GM19452 (cell line): ENCODE data around the gene IGSF21.

Experiments used
- ATAC-seq: cut with Tn5 transposase; IDR thresholded peaks from one replicate; pipeline ENCODE4 v1.9.1; 2021; ENCODE audit not compliant: unreplicated experiment

Gene IGSF21

DNA sequence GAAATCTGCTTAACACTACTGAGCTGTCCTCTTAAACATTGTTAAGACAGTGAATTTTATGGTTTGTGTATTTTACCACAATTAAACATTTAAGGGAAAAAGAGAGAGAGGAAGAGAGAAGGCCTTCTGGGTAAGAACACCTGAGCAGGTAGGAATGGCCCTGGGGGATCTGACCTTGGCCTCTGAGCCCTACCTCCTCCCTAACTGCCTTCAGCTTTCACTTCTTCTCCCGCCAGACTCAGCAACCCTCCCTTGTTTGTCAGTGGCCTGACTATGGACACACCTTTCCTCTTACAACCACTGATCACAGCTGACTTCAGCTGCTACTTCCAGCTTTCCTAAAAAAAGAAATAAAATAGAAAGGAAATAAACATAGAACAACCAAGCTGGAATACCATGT, 13.5 kb upstream of the IGSF21 start:
- ATAC-seq = no peak

DNA sequence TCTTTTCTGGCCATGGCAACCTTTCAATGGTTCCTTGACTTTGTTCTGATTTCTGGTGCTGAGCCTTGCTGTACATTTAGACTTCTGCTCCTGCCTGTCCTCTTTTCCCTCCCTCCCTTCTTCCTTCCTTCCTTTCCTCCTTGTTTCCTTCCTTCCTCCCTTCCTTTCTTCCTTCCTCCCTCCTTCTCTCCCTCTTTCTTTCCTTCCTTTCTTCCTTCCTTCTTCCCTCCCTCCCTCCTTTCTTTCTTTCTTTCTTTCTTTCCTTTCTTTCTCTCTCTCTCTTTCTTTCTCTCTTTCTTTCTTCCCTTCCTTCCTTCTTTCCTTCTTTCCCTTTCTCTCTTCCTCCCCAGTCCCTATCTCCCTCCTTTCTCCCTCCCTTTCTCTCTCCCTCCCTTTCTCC, 10.4 kb upstream of the IGSF21 start:
- ATAC-seq = no peak

DNA sequence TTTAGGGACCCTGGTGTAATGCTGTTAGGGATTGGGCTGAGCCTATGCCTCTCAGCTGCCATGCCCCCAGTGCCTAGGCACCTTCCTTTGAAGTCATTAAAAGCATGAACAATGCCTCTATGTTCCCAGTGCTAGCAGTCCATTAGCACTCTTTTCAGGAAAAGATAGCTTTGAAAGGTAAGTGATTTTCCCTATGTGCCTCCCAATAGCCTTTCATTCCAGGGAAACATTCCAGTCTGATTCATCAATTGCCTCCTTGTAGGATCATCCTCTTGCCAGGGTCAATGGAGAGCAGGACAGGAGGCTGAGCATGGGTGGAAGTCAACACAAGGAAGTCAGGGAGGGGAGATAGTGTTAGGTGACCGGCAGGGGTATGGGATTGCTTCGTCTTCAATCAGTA, 8.6 kb upstream of the IGSF21 start:
- ATAC-seq = no peak

DNA sequence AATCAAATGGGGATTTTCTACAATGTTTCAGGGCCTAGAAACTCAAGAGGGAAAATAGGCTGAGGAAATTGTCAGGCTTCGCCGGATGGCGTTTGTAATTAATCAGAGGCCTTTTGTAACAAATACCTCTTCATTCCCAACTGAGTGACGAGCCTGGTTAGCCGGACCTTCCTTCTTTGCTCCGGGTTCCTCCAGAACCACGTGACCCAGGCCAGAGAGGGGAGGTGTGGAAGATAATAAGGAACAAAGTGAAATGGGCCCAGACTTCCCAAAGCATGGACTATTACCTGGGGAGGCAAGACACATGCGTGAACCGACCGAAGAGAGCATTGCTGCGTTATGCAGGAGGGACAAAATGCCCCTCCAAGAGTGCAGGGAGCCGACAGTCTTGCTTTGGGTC, 7.5 kb upstream of the IGSF21 start:
- no peak for ATAC-seq

DNA sequence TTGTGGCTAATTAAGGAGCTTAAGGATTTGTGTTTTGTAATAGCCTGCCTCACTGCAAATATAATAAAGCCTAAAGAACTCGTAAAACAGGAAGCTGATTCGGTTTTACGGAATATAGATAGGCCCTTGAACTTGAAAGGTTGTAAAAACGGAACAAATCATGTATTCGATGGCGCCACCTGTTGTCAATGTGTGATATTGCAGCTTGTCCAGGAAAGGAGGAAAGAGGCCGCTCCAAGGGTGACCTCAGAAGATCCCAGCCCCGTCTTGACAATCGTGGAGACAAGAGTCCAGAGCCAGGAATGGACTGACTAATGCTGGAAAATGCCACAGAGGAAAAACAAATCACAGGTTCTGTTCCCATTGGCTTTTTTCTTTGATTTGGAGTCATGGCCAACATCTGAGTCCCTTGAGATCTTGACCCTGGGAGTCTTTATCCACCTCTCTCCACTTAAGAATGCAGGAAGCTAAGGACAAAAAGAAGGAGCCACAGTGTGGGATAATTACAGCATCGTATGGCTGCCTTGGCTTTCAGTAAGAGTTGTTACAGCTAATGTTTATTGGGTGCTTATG, 7.0 kb upstream of the IGSF21 start:
- no peak for ATAC-seq

DNA sequence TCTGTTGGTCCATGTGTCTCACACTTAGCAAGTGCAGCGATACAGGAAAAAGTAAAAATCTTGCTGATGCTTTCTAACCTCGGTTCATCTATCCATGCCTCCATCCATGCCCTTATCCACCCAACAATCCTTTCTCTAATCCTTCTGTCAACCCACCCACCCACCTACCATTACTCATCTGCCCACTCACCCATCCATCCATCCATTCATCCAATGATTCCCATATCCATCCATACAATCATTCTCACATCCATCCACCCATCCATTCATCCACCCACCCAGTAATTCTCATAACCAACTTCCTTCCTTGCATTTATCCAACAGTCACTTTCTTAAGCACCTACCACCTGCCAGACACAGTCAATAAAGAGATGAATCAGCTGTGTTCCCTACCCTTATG, 6.1 kb upstream of the IGSF21 start:
- ATAC-seq = no peak

DNA sequence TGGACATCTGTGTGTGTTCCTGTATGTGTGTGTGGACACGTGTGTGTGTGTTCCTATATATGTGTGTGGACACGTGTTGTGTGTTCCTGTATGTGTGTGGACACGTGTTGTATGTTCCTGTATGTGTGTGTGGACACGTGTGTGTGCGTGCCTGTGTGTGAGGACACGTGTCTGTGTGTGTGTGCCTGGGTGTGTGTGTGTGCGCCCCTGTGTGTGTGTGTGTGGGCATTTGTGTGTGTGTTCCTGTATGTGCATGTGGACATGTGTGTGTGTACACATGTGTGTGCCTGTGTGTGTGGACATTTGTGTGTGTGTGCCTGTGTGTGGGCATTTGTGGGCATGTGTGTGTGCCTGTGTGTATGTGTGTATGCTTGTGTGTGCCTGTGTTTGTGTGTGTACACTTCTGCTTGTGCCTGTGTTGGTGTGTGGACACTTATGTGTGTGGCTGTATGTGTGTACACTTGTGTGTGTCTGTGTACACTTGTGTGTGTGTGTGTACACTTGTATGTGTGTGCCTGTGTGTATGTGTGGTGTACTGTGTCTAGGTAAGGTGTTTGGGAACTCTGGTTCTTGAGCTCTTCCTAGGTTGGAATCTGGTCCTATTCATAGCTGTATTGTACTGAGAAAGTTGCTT, 3.7 kb upstream of the IGSF21 start:
- ATAC-seq = no peak

DNA sequence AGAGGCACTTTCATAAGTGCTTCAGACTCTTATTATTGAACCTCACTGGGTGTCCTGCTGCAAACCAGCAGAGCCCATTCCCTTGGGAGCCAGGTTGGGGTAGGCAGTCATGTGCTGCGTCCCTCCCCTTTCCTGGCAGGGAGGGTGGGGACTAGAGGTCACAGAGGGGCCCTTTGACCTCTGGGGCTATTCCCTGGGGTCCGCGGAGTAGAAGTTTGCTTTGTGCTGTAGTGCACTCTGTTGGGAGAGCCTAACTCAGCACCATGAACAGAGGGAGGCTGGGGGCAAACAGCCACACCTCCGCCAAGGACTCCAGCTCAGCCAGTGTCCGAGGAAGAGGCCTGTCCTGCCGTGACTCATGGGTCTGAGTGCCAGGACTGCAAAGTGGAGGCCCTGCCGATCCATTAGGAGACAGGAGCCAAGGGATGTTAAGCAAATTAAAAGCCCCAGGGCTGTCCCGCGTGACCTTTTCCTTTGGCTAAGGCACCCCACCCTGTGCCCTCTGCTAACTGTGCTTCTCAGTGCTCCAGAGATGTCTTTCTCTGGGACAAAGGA, 3.0 kb upstream of the IGSF21 start:
- ATAC-seq = no peak

DNA sequence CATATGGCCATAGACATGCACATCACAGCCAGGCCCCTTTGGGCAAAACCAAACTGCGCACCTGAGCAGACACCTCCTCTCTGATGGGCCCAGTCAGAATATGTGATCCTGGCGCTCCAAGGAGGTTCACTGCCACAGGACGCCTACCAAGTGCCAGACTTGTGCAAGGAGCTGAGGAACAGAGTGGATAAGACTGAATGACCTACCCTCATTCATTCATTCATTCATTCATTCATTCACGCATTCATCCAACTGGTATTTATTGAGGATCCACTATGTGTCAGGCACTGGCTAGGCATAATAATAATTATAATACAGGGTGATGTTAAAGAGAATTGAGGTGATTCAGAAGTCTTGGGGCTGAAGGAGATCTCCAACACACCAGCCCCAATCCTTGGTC, 2.4 kb upstream of the IGSF21 start:
- ATAC-seq = no peak

DNA sequence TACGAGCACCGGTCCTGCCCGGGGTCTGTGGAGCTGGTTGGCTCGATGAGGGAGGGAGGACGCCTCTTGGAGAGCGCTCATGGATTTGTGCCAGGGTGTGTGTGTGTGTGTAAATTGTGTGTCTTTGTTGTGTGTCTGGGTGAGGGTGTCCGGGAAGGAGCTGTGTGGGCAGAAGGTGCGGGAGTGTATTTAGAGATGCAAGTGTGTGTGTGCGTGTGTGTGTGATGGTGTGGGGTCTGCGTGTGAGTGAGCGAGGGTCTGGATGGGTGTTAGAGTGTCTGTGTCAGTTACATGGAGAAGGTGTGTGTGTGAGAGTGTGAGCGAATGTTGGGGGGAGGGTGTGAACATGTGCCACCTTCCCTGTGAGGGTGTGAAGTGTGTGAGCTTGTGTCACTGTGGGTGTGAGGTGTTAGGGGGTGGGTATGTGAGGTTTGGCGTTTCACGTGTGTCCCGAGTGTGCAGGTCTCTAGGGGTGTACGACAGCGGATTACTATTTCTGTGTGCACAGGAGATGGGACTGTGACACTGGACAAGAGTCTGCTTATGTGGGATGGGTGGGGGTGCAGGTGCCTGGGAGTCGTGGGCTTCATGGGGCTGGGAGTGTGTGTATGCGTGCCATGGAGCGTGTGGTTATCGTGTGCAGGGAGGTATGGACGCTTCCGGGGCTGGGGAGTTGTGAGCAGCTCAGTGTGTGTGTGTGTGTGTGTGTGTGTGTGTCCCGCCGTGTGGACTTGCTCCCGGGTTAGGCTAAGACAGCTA, 880 bp downstream of the IGSF21 start:
- no peak for ATAC-seq

DNA sequence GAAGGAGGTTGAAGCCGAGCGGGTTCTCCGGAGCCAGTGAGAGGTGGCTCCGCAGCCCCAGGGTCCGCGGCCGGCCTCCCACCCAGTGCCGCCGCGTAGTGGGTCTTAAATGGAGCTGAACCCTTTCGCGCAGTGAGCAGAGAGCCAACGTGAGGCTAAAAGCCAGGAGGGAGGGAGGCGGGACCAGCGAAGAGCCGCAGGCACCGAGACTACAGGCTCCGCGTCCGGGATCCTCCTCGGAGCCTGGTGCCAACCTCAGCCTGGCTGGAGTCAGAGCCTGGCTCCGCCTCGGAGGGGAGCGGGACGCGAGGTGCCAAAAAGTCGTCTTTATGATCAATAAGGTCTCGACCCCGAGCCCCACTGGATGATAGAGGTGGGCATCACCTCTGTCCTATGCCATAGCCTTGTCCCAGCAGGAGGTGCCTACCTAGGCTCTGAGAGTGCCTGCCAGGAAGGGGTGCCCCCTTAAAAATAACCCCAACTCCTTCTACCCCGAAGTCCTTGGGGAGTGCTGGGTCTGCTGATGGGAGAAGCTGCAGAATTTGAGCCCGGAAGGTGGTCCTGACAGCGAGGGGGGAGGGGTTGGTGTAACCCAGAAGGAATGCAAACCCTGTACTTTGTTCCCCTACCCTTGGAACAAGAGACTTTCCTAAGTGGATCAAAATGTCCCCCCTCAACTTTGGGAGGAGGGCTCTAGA, 1.6 kb downstream of the IGSF21 start:
- no peak for ATAC-seq

DNA sequence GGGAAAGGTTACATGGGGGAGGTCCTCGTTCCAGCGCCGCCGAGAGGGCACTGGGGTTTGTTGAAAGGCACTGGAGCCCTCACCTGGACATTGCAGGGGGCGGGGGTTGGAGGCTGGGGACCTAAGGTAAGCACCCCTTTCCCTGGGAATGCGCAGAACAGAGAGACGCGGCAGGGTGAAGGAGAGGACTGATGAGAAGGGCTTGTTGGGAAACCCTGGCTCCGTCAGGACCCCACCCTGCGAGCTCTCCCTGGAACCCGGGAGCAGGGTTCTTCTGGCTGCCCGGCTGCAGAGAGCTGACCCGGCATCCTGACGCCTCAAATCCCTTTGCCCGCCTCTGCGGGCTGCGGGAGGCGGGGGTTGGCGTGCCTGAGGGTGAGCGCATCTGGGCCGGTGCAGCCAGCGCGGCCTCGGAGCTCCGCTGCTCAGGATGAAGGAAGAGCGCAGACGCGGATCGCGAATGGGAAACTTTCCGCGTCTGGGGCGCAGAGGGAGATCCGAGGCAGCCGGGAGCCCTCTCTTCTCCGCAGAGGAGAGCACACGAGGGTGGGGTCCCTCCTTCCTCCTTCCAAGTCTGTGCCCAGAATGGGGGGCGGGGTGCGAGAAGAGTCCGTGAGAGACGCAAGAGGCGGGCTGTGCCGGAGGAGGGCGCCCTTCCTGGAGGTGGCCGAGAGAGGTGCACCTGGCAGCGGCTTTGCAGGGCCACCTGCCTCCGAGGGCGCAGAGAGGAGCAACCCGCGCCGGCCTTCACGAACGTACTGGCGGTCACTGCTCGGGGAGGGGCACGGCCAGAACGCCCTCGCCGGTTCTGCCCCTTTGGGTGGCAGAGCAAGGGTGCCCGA, 2.4 kb downstream of the IGSF21 start:
- no peak for ATAC-seq

DNA sequence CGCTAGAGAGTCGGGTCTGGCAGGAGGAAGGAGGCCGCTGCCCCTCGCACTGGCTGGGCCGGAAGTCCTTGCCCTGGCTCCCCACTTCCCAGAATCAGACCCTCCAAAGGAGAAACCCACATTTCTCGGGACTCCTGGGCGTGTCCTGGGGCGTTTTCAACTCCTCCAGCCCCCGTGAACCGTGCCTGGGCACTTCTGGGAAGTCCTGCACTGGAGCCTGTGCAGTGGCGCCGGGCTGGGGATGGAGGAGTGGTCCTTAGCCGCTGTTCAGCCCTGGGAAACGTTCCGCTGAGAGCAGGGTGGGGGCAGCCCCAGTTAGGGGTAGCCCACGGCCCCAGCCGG, 3.0 kb downstream of the IGSF21 start:
- no peak for ATAC-seq

DNA sequence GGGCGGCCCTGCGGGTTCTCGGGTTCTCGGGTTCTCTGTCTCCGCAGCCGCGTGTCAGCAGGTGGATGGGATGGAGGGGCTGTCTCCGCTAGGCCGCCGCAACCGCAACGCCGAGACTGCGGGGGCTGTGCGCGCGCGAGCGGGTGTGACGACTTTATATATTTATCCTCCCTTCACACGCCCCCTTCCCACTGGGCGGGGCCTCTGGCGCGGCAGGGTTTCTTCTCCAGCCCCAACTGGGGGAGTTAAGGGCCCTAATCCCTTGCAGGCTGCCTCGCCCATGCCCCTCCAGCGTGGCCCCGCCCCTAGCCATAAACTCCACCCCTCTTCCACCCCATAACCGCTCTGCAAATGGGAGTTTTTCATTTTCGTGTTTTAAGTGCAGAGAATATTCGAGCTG, 3.4 kb downstream of the IGSF21 start:
- ATAC-seq = no peak

DNA sequence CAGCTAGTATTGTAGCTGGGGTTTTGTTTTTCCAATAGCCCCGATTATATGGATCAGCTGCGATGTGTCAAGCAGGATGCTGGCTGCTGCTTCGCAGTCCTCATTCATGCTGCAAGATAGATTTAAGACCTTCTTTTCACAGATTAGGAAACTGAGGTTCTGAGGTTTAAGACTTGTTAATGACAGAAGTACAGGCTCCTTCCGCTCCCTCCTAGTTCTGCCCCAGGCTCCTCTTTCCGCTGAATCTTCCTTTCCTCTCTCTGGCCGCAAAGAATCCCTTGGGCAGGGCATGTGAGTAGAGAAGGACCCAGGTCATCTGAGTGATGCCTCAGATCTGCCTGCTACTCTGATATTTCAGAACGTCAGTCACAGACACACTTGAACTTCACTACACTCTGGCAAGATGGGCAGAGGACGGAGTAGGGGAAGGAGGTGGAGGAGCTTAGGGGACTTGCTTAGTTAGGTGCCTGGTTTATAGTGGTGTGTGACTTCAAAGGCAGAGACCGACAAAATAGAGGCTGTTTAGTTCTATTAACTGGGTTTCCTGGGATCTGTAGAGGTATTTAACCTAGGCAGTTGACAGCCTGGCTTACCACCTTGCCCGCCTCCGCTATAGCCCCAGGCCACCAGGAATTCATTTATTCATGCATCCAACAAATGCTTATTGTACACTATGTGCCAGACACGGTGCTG, 4.2 kb downstream of the IGSF21 start:
- ATAC-seq = no peak

DNA sequence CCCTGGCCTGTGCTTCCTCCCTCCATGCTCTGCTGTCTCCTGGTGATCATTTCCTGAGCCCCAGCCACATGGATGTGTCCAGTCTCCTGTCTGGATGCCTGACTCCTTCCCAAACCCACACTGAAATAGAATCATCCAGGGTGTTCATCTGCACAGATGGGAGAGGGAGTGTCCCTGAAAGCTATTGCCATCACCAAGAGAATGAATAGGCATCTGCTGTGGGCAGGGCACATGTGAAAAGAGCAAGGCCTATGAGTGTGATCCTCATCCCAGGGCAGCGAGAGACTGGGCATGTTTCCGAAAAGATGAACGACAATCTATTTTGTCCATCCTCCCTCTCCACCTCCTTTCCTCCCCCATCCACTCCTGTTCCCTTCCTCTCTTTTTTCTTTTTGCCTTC, 5.0 kb downstream of the IGSF21 start:
- ATAC-seq = no peak

DNA sequence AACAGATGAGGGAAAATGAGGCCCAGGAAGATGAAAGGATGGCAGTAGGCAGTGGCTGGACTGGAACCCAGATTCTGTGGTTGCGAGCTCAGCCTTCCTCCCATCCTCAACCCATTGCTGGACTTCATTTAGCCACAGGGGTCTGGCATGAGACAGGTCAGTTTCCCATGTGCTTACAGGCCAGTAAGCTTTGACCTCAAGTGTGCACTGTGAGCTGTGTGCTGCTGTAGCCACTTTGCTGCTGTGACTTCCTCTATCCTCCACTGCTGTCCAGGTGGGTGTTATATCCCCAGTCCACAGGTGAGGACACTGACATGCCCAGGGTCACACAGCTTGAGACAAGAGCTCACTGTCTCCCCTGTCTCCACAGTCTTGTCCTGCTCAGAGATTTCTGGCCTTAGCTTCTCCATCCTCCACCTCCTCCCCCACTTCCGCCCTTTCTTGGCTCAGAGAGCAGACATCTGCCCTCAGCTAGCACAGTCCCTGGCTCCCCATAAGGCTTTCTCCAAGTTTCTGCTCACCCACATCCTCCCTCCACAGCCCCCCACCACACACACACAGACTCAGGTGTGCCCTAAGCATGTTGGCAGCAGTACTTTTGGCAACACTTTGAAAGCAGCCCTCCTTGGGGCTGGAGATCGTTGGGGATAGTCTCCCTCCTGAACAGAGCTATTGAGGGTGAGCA, 7.3 kb downstream of the IGSF21 start:
- ATAC-seq = no peak

DNA sequence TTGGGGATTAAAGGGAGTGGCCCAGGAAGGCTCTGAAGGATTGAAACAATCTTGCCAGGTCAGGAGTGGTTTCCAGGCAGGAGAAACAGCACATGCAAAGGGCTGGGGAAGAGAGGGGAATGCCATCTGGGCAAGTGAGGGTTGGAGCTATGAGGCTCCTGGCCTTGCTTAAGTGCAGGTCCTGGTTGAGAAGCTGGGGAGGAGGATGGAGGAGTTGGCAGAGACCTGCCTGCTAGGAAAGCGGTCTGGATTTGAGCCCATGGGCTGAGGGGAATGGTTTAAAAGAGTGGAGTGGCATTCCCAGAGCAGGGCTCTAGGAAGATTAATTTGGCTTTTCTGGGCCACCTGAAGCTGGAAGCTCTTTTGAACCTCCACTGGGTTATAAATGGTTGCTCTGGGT, 9.2 kb downstream of the IGSF21 start:
- no peak for ATAC-seq

DNA sequence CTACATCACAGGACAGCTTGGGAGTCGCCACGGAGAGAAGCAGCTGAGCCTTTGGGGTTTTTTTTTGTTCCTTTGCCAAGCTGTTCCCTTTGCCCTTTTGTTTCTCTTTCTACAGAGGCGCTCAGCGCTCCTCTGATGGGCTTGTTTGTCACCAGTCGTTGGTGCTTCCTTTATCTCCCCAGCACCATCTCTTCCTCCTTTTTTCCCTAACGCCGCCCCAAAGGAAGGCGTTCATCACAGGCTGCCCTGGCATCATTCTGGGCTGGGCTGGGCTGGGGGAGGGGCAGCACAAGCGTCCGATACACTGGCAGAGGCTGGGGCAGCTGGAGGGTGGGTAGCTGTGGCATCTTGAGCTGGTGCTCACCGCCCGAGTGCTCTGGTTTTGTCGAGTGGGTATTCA, 10.5 kb downstream of the IGSF21 start:
- ATAC-seq = no peak

DNA sequence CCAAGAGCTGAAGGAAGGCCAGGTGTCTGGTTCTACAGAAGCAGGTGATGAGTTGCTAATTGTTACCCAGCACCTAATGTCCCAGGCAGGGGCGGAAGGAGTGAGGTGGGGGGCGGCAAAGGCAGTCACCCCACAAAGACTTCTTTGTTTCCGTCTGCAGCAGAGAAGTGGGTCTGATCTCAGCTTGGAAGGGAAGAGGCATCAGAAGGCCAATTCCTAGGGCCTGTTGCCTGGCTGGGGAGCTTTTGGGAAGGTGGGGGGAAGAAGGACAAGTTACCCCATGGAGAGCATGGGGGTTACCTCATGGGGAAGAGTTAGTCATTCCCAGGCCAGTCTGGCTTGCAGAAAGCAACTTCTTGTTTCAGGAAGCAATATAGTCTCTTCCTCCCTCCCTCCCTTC, 10.9 kb downstream of the IGSF21 start:
- ATAC-seq = no peak
